ENCODE results near the gene SHANK2. TPM values are rescaled to one million over a fixed set of nuclear protein-coding genes. Genes with fewer than 3 reads are reported as not detected.

SHANK2 gene
- total and polyA plus RNA-seq, 10 of the 15 experiments (the other 5 are each of a cell fraction or from before 2014, with no cell fraction given) = 0.01 to 0.31 (median 0.10) TPM; not detected in 5

DNA sequence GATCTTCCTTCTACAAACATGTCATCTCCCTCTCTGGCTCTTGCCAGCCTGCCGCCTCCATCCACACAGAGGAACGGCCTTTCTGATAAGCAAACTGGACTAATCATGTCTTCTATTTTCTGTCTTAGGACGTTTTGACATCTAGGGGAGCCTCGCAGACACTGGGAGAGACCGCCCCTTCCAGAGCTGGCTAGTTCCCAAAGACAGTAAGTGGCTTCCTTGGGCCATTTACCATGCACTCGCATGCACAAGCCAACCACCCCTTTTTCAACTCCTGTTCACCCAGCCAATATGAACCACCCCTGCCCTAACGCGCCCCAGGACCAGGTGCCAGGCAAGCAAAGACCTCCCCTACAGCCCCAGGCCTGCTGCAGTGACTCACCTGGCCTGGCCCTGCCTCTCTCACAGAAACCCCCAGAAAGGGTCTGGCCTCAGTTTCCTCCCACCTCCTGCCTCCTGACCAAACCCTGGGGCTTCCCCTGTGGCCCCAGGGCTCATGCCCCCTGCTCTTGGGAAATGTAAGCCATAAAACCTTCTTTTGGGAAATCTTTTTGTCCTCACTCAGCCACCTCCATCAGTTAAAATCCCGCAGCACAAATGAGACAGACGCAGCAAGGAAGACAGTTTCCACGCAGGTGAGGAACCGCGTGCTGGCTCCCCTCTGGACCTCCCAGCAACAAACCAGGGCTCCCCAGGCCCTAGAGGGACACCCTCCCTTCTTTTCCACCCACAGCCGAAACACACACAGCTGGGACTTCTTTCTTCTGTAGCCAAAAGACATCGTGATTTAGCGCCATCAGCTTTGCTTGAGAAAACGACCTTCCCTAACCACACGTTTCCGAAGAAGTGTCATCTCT is 38.5 kb downstream of the SHANK2 start:
- Histone ChIP-seq H4K20me1 (ENCODE audit: control insufficient read depth, insufficient read depth) (no peaks in the 10 kb centered on the region), H3K9me3 (replicated peaks; ENCODE audit: control insufficient read depth, insufficient read depth, low read length) (no peaks in the 10 kb centered on the region; the same call in 2 of the 3 replicates), H2AFZ (ENCODE audit: control insufficient read depth, low read depth, low read length) (no peak overlapping the region), H3K36me3 (ENCODE audit: control insufficient read depth in 2 of 2, insufficient read depth in 2 of 2, low read length in 1 of 2) (no peaks in the 10 kb centered on the region), H3K9ac (ENCODE audit: control insufficient read depth, insufficient read depth, low read length) (no peak overlapping the region), H3K27me3 (replicated peaks in 1 of 2; ENCODE audit: control insufficient read depth in 2 of 2, insufficient read depth in 2 of 2, low read length in 1 of 2) (no peaks in the 10 kb centered on the region; a peak in 1 of 4 replicates), H3K27ac (ENCODE audit: control insufficient read depth, insufficient read depth) (no peak overlapping the region), H3K4me3 (no peak overlapping the region), H3K79me2 (ENCODE audit: control insufficient read depth, insufficient read depth, low read length) (no peaks in the 10 kb centered on the region), H3K4me1 (ENCODE audit: control insufficient read depth, insufficient read depth, low read length) (no peaks in the 10 kb centered on the region), H3K4me2 (ENCODE audit: control insufficient read depth, insufficient read depth) (no peak overlapping the region)
- CTCF ChIA-PET = no interaction called here
- TF ChIP-seq ETV6 (conservative IDR thresholded peaks at IDR 0.05 in 1 of 2, IDR thresholded peaks at IDR 0.05 in 1 of 2; ENCODE audit: borderline replicate concordance in 1 of 2, low read depth in 1 of 2) = no peak
- TF ChIP-seq, protein P1, sequence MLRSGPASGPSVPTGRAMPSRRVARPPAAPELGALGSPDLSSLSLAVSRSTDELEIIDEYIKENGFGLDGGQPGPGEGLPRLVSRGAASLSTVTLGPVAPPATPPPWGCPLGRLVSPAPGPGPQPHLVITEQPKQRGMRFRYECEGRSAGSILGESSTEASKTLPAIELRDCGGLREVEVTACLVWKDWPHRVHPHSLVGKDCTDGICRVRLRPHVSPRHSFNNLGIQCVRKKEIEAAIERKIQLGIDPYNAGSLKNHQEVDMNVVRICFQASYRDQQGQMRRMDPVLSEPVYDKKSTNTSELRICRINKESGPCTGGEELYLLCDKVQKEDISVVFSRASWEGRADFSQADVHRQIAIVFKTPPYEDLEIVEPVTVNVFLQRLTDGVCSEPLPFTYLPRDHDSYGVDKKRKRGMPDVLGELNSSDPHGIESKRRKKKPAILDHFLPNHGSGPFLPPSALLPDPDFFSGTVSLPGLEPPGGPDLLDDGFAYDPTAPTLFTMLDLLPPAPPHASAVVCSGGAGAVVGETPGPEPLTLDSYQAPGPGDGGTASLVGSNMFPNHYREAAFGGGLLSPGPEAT (IDR thresholded peaks at IDR 0.05; ENCODE audit: low read depth) = no peak
- TF ChIP-seq JUND (IDR thresholded peaks at IDR 0.05; ENCODE audit: low read depth, low read length) = no peak
- no peak for TF ChIP-seq KDM1A (IDR thresholded peaks at IDR 0.05; ENCODE audit: borderline replicate concordance)
- TF ChIP-seq, protein P2, sequence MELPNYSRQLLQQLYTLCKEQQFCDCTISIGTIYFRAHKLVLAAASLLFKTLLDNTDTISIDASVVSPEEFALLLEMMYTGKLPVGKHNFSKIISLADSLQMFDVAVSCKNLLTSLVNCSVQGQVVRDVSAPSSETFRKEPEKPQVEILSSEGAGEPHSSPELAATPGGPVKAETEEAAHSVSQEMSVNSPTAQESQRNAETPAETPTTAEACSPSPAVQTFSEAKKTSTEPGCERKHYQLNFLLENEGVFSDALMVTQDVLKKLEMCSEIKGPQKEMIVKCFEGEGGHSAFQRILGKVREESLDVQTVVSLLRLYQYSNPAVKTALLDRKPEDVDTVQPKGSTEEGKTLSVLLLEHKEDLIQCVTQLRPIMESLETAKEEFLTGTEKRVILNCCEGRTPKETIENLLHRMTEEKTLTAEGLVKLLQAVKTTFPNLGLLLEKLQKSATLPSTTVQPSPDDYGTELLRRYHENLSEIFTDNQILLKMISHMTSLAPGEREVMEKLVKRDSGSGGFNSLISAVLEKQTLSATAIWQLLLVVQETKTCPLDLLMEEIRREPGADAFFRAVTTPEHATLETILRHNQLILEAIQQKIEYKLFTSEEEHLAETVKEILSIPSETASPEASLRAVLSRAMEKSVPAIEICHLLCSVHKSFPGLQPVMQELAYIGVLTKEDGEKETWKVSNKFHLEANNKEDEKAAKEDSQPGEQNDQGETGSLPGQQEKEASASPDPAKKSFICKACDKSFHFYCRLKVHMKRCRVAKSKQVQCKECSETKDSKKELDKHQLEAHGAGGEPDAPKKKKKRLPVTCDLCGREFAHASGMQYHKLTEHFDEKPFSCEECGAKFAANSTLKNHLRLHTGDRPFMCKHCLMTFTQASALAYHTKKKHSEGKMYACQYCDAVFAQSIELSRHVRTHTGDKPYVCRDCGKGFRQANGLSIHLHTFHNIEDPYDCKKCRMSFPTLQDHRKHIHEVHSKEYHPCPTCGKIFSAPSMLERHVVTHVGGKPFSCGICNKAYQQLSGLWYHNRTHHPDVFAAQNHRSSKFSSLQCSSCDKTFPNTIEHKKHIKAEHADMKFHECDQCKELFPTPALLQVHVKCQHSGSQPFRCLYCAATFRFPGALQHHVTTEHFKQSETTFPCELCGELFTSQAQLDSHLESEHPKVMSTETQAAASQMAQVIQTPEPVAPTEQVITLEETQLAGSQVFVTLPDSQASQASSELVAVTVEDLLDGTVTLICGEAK (IDR thresholded peaks at IDR 0.05; ENCODE audit: borderline replicate concordance) = no peak
- DNase-seq (ENCODE audit: low read depth, low spot score) = no peak
- no peak for ATAC-seq
- in situ Hi-C loops (cut with MboI) = no loop called here
- SMC1A ChIA-PET (ENCODE audit: uncharacterized antibody, unreplicated experiment) = no interaction called here
- 42% methylated on average over 19 of the region's 19 CpGs for WGBS (ENCODE audit: insufficient coverage, insufficient replicate concordance, low lambda C conversion rate, missing lambda C conversion rate)
- POLR2A ChIA-PET = no interaction called here
- intact Hi-C loops (cut with micrococcal nuclease; ENCODE audit: unreplicated experiment) = no loop called here
- FAIRE-seq = no peak
- RAD21 ChIA-PET (ENCODE audit: unreplicated experiment) = no interaction called here
- BruUV-seq (replicated peaks) = no TSS peak

Data from GM12878 (cell line).